Endodermal cell (in vitro differentiated cells): ENCODE data around the gene FAM237A. TPM values are rescaled to one million over a fixed set of nuclear protein-coding genes. Genes with fewer than 3 reads are reported as not detected.
A peak's percentile ranks its signal among the peaks of the same experiment; 100 is the strongest.

Source experiments
- DNase-seq: peaks from one replicate; pipeline ENCODE4 v3.0.0-alpha.2; 2017
- H3K27ac ChIP-seq: 2 replicates; pipeline ENCODE4 v1.5.1; 2013; ENCODE audit warnings: mild to moderate bottlenecking, low read depth, low read length, moderate library complexity
- H3K27me3 ChIP-seq: 2 replicates; pipeline ENCODE4 v1.6.1; 2013; ENCODE audit warnings: mild to moderate bottlenecking, low read length, moderate library complexity; ENCODE audit not compliant: insufficient read depth, control insufficient read depth, poor library complexity, severe bottlenecking
- H3K36me3 ChIP-seq: 2 replicates; pipeline ENCODE4 v1.7.0; 2013; ENCODE audit warnings: mild to moderate bottlenecking, low read length, moderate library complexity; ENCODE audit not compliant: control insufficient read depth, insufficient read depth
- H3K4me1 ChIP-seq: one replicate; pipeline ENCODE4 v1.7.0; 2013; ENCODE audit warnings: low read length; ENCODE audit not compliant: control insufficient read depth, insufficient read depth
- H3K4me3 ChIP-seq: 2 replicates; pipeline ENCODE4 v1.5.1; 2013; ENCODE audit warnings: mild to moderate bottlenecking, low read length, moderate library complexity
- H3K9ac ChIP-seq: 2 replicates; pipeline ENCODE4 v1.6.1; 2013; ENCODE audit warnings: mild to moderate bottlenecking, low read length, moderate library complexity; ENCODE audit not compliant: poor library complexity, severe bottlenecking; ENCODE audit errors: extremely low read depth
- H3K9me3 ChIP-seq: 2 replicates; pipeline ENCODE4 v1.6.1; 2013; ENCODE audit warnings: mild to moderate bottlenecking, low read length, moderate library complexity; ENCODE audit not compliant: control insufficient read depth
- H3K27ac Mint-ChIP-seq: 2 replicates; pipeline ENCODE4 v1.8.0; 2020; ENCODE audit warnings: mixed read lengths
- H3K27me3 Mint-ChIP-seq: 2 replicates; pipeline ENCODE4 v1.8.0; 2021; ENCODE audit warnings: mild to moderate bottlenecking, mixed read lengths; ENCODE audit not compliant: insufficient read depth
- H3K36me3 Mint-ChIP-seq: 2 replicates; pipeline ENCODE4 v1.8.0; 2020; ENCODE audit warnings: low read depth, mixed read lengths
- H3K4me1 Mint-ChIP-seq: 2 replicates; pipeline ENCODE4 v1.8.0; 2020; ENCODE audit warnings: mixed read lengths
- H3K4me3 Mint-ChIP-seq: 2 replicates; pipeline ENCODE4 v1.8.0; 2020; ENCODE audit warnings: mild to moderate bottlenecking, moderate library complexity, mixed read lengths
- H3K9me3 Mint-ChIP-seq: 2 replicates; pipeline ENCODE4 v1.8.0; 2020; ENCODE audit warnings: mild to moderate bottlenecking, mixed read lengths
- CTCF ChIP-seq: fragments of 200-600 bp; sonication (generic); conservative IDR thresholded peaks from 2 replicates; pipeline ENCODE4 v1.5.0; 2021; ENCODE audit warnings: antibody characterized with exemption, mild to moderate bottlenecking
- WGBS, 2 experiments: methylation state at CpG; one replicate each; pipeline versions ENCODE4 v1.1.5 to v1.1.7; 2013; ENCODE audit warnings: missing lambda C conversion rate in 2 of 2, mixed read lengths in 1 of 2; ENCODE audit not compliant: insufficient coverage in 1 of 2, insufficient read length in 1 of 2; 5-methylcytosine and 5-hydroxymethylcytosine counted together
- long read RNA-seq, 4 experiments: library from polyadenylated mRNA in 2 of 4; library from RNA in 1 of 4; library from capped mRNA in 1 of 4; stranded (forward) in 3 of 4; unstranded in 1 of 4; transcript quantifications; one replicate each; pipeline ENCODE4 v2.0.0, GENCODE V29; 2020 to 2021; ENCODE audit warnings: inconsistent platforms in 1 of 4
- polyA plus RNA-seq, 2 experiments: library from polyadenylated mRNA; stranded (reverse); fragments of 50-300 nt; gene quantifications; one replicate each; pipeline ENCODE4 v1.2.3, GENCODE V29; 2013
- total RNA-seq, 2 donors: library from RNA; stranded (reverse); fragmentation: NEBNext Ultra II Directional in 1 of 2; extraction: Animal tissue kit (Norgen Biotek cat#: 25700) in 1 of 2; gene quantifications; 2 replicates in 1 of 2; 3 replicates in 1 of 2; pipeline ENCODE4 v1.2.1, GENCODE V29; 2021

FAM237A gene
- not detected for total RNA-seq
- polyA plus RNA-seq (2013, experiment 1 of 2), result not detected
- not detected for polyA plus RNA-seq (2013, experiment 2 of 2)
- long read RNA-seq, experiment 1, result 0 reads
- long read RNA-seq, experiment 2, result 0 reads
- long read RNA-seq, experiment 3, result 0 reads
- long read RNA-seq, experiment 4, result 0 reads

- Mint-ChIP-seq H3K36me3 (no peaks in the 10 kb centered on the region), H3K4me1 (peaks cover 10% of the 10 kb centered on the region), H3K4me3 (peak within 1 kb of the TSS; percentile 64), H3K9me3 (no peaks in the 10 kb centered on the region), H3K27ac (no peak within 1 kb of the TSS), H3K27me3 (peaks cover 26% of the 10 kb centered on the region)
- H3K9me3 ChIP-seq, result no peaks in the 10 kb centered on the region
- WGBS, 2 experiments, result 2 to 3% methylated on average over 28 to 56 of the region's 56 CpGs
- TF ChIP-seq CTCF, result no peak
- peaks cover 3% of the 10 kb centered on the region for H3K4me1 ChIP-seq
- H3K27me3 ChIP-seq, result peaks cover 80% of the 10 kb centered on the region
- H3K27ac ChIP-seq, result no peak within 1 kb of the TSS
- no peaks in the 10 kb centered on the region for H3K36me3 ChIP-seq
- H3K9ac ChIP-seq, result no peak within 1 kb of the TSS
- peak; percentile 91 for DNase-seq
- peak within 1 kb of the TSS; percentile 82 for H3K4me3 ChIP-seq
Measured at GRCh38 chr2:206642075-206643025, at the start of gene FAM237A. Gene FAM237A, plus strand, starts transcription at chr2:206642487. Its CDS starts 1,750 bp downstream, at chr2:206644237.

GRCh38 chr2:206597717-206598218 is 44.5 kb upstream of the FAM237A start:
- Mint-ChIP-seq H3K4me1 (no peaks in the 10 kb centered on the region), H3K4me3 (no peak overlapping the region), H3K27ac (no peak overlapping the region), H3K9me3 (no peaks in the 10 kb centered on the region), H3K36me3 (peaks cover 25% of the 10 kb centered on the region), H3K27me3 (no peaks in the 10 kb centered on the region)
- no peak for TF ChIP-seq CTCF
- no peak overlapping the region for H3K9ac ChIP-seq
- no peaks in the 10 kb centered on the region for H3K9me3 ChIP-seq
- WGBS, 2 experiments, result 90 to 100% methylated on average over 2 to 3 of the region's 3 CpGs
- H3K4me3 ChIP-seq, result no peak overlapping the region
- no peak overlapping the region for H3K27ac ChIP-seq
- no peaks in the 10 kb centered on the region for H3K4me1 ChIP-seq
- no peak for DNase-seq
- no peaks in the 10 kb centered on the region for H3K27me3 ChIP-seq
- peaks cover 3% of the 10 kb centered on the region for H3K36me3 ChIP-seq

- H3K9me3 ChIP-seq, result no peaks in the 10 kb centered on the region
- no peak overlapping the region for H3K27ac Mint-ChIP-seq
Measured at GRCh38 chr2:206603243-206603642, 39.0 kb upstream of the FAM237A start.

More at GRCh38 chr2:206603243-206603642, 39.0 kb upstream of the FAM237A start:
- Mint-ChIP-seq H3K36me3 (peaks cover 18% of the 10 kb centered on the region), H3K4me1 (peaks cover 6% of the 10 kb centered on the region), H3K27me3 (no peaks in the 10 kb centered on the region), H3K4me3 (no peak overlapping the region), H3K9me3 (no peaks in the 10 kb centered on the region)
- H3K9ac ChIP-seq, result no peak overlapping the region
- H3K27ac ChIP-seq, result no peak overlapping the region
- DNase-seq, result no peak
- no peaks in the 10 kb centered on the region for H3K27me3 ChIP-seq
- WGBS, 2 experiments, result 97 to 100% methylated on average over 1 to 2 of the region's 3 CpGs
- no peak for TF ChIP-seq CTCF
- no peak overlapping the region for H3K4me3 ChIP-seq
- peaks cover 3% of the 10 kb centered on the region for H3K4me1 ChIP-seq
- H3K36me3 ChIP-seq, result peaks cover 3% of the 10 kb centered on the region
